NCI-H128 (cell line): ENCODE data around the gene MYEOV.

ENCODE experiments used
- DNase-seq: peaks from one replicate; lab custom pipeline; 2025; ENCODE audit not compliant: unreplicated experiment; lab: John Stamatoyannopoulos, UW

MYEOV gene

GRCh38 chr11:69339041-69339733 is 45.2 kb downstream of the MYEOV start:
- DNase-seq = no peak

GRCh38 chr11:69339983-69340565 is 46.1 kb downstream of the MYEOV start:
- no peak for DNase-seq

GRCh38 chr11:69342588-69343330 is 48.8 kb downstream of the MYEOV start:
- no peak for DNase-seq

GRCh38 chr11:69343401-69344321 is 49.7 kb downstream of the MYEOV start:
- DNase-seq = no peak

DNA sequence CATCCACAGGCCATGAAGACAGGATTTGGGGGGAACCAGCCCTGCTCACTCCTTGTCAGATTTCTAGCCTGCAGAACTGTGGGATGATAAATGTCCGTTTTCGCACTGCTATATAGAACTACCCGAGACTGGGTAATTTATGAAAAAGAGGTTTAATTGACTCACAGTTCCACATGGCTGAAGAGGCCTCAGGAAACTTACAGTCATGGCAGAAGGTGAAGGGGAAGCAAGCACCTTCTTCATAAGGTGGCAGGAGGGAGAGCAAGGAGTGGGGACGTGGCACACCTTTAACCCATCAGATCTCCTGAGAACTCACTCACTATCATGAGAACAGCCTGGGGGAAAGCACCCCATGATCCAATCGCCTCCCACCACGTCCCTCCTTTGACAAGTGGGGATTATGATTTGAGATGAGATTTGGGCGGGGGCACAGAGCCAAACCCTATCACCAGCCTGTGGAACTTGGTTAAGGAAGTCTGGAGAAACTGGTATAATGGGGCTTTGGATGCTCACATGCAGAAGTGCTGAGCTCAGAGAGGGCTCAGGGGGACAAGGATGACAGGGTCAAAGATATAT is 50.7 kb downstream of the MYEOV start:
- no peak for DNase-seq
